ENCODE measurements around the gene TAF1.
"Not testable (repeated sequence)": the region's sequence is repeated elsewhere in the genome, so short reads cannot be mapped to it uniquely, and the experiment has no call there.

The TAF1 gene

GRCh38 chrX:71509289-71509688, 143.1 kb downstream of the TAF1 start:
- no peak for DNase-seq (ENCODE audit: low read depth, low spot score)

GRCh38 chrX:71510161-71510560, 144.0 kb downstream of the TAF1 start:
- DNase-seq (ENCODE audit: low read depth, low spot score), result no peak

- DNase-seq (ENCODE audit: low read depth, low spot score), result not testable (repeated sequence)
Observed at GRCh38 chrX:71513731-71514130, 147.6 kb downstream of the TAF1 start.

- DNase-seq (ENCODE audit: low read depth, low spot score), result no peak
Observed at GRCh38 chrX:71514367-71515037, 148.3 kb downstream of the TAF1 start.

GRCh38 chrX:71515038-71515396, 148.9 kb downstream of the TAF1 start:
- DNase-seq (ENCODE audit: low read depth, low spot score), result no peak
